Measurements from ENCODE around the gene ZNRF3.
A peak's percentile ranks its signal among the peaks of the same experiment; 100 is the strongest.
"Not testable (repeated sequence)": the region's sequence is repeated elsewhere in the genome, so short reads cannot be mapped to it uniquely, and the experiment has no call there.

ZNRF3 gene

GRCh38 chr22:29003975-29004646 is 120.7 kb downstream of the ZNRF3 start:
- no peak overlapping the region for H3K9ac ChIP-seq (ENCODE audit: low read length)
- no peaks in the 10 kb centered on the region for H3K27me3 ChIP-seq (ENCODE audit: control insufficient read depth, insufficient read depth, low read length)
- no peaks in the 10 kb centered on the region for H3K36me3 ChIP-seq (ENCODE audit: control insufficient read depth, insufficient read depth, low read length)
- H3K27ac ChIP-seq (ENCODE audit: low read depth, low read length) = no peak overlapping the region
- no peak overlapping the region for H3K4me3 ChIP-seq (ENCODE audit: low read length)
- no peaks in the 10 kb centered on the region for H3K4me1 ChIP-seq (ENCODE audit: control insufficient read depth, insufficient read depth, low read length)

DNA sequence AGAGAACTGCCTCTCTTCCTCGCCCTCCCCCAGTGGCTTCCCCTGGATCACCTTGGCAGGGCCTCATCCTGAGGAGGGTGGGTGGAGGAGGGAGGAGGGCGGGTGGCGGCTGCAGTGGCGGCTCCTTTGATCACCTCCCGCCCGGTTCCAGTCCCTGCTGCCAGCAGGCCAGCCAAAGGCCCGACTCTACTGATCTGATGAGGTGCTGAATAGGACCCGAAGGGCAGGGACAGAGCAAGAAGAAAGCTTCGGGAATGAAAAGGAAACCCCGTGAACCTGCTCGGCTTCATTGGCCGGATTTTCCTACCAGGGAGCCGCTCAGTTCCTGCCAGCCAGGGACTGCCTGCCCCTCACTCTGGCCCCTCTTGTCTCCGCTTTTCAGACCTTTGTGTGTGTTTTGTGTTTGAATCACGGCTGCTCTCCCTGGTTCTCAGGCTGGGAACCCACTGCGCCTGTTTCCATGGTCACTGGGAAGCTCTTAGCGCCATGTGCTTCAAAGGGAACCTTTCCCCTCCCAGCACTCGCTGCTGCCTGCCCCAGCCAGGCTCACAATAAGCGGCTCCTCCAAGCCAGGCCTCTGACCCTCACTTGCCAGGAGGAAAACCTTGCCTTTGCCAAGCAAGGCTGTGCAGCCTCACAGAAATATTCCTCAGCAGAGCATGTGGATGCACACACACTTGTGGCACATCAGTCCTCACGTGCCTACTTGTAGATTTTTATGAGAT is 121.4 kb downstream of the ZNRF3 start:
- H3K27me3 ChIP-seq (ENCODE audit: control insufficient read depth, insufficient read depth, low read length) = no peaks in the 10 kb centered on the region
- H3K4me1 ChIP-seq (ENCODE audit: control insufficient read depth, insufficient read depth, low read length) = no peaks in the 10 kb centered on the region
- H3K9ac ChIP-seq (ENCODE audit: low read length) = no peak overlapping the region
- no peak overlapping the region for H3K27ac ChIP-seq (ENCODE audit: low read depth, low read length)
- H3K36me3 ChIP-seq (ENCODE audit: control insufficient read depth, insufficient read depth, low read length) = no peaks in the 10 kb centered on the region
- H3K4me3 ChIP-seq (ENCODE audit: low read length) = peak overlapping the region; percentile 5

DNA sequence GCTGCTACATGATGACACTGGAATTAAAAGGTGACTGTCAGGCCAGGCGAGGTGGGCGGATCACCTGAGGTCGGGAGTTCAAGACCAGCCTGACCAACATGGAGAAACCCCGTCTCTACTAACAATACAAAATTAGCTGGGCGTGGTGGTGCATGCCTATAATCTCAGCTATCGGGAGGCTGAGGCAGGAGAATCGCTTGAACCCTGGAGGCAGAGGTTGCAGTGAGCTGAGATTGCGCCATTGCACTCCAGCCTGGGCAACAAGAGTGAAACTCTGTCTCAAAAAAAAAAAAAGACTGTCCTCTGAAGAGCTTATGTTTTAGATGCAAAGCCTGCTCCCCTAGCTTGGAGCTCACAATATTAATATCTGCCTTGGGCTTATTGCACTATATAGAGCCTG is 122.4 kb downstream of the ZNRF3 start:
- H3K4me3 ChIP-seq (ENCODE audit: low read length); H3K27ac ChIP-seq (ENCODE audit: low read depth, low read length); H3K9ac ChIP-seq (ENCODE audit: low read length); H3K36me3 ChIP-seq (ENCODE audit: control insufficient read depth, insufficient read depth, low read length); H3K4me1 ChIP-seq (ENCODE audit: control insufficient read depth, insufficient read depth, low read length); H3K27me3 ChIP-seq (ENCODE audit: control insufficient read depth, insufficient read depth, low read length): not testable (repeated sequence)

DNA sequence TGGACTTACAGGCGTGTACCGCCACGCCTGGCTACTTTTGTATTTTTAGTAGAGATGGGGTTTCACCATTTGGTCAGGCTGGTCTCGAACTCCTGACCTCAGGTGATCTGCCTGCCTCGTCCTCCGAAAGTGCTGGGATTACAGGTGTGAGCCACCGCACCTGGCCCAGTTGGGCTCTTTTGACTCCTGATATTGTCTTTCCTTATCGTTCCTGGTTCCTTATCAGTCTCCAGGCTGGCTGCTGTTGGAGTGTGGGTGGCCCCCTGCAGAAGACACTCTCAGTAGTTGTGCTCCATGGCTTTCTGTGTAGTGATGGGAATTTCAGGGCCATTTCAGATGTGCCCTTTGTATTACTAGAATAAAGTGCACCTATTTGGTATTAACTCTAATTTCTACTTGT is 123.0 kb downstream of the ZNRF3 start:
- Histone ChIP-seq H3K4me1 (ENCODE audit: control insufficient read depth, insufficient read depth, low read length) (no peaks in the 10 kb centered on the region), H3K4me3 (ENCODE audit: low read length) (no peak overlapping the region), H3K27ac (ENCODE audit: low read depth, low read length) (no peak overlapping the region), H3K36me3 (ENCODE audit: control insufficient read depth, insufficient read depth, low read length) (no peaks in the 10 kb centered on the region), H3K27me3 (ENCODE audit: control insufficient read depth, insufficient read depth, low read length) (no peaks in the 10 kb centered on the region), H3K9ac (ENCODE audit: low read length) (no peak overlapping the region)

GRCh38 chr22:29009148-29009547 is 125.8 kb downstream of the ZNRF3 start:
- no peaks in the 10 kb centered on the region for H3K4me1 ChIP-seq (ENCODE audit: control insufficient read depth, insufficient read depth, low read length)

GRCh38 chr22:29011240-29012100 is 128.1 kb downstream of the ZNRF3 start:
- Histone ChIP-seq H3K9ac (ENCODE audit: low read length) (no peak overlapping the region), H3K27ac (ENCODE audit: low read depth, low read length) (no peak overlapping the region), H3K4me1 (ENCODE audit: control insufficient read depth, insufficient read depth, low read length) (no peaks in the 10 kb centered on the region), H3K36me3 (ENCODE audit: control insufficient read depth, insufficient read depth, low read length) (no peaks in the 10 kb centered on the region), H3K4me3 (ENCODE audit: low read length) (no peak overlapping the region), H3K27me3 (ENCODE audit: control insufficient read depth, insufficient read depth, low read length) (no peaks in the 10 kb centered on the region)

More at GRCh38 chr22:29009148-29009547, 125.8 kb downstream of the ZNRF3 start:
- H3K27ac ChIP-seq (ENCODE audit: low read depth, low read length) = no peak overlapping the region
- no peak overlapping the region for H3K9ac ChIP-seq (ENCODE audit: low read length)
- H3K36me3 ChIP-seq (ENCODE audit: control insufficient read depth, insufficient read depth, low read length) = no peaks in the 10 kb centered on the region
- no peak overlapping the region for H3K4me3 ChIP-seq (ENCODE audit: low read length)
- no peaks in the 10 kb centered on the region for H3K27me3 ChIP-seq (ENCODE audit: control insufficient read depth, insufficient read depth, low read length)

DNA sequence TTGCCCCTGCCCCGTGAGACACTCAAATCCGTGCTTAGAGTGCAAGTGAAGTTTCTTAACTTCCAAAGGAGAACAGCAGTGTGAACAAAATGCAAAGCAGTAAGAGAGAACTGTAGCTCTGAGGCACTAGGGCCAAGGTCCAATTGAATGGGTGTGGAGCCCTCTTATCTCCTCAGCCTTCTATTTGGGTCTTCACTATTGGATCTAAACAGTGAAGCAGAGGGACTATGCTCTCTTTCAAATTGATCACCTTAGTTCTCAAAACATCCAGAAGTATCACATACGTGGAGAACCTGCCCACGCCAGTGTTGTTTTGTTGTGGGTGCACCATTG is 128.7 kb downstream of the ZNRF3 start:
- no peaks in the 10 kb centered on the region for H3K4me1 ChIP-seq (ENCODE audit: control insufficient read depth, insufficient read depth, low read length)
- no peak overlapping the region for H3K9ac ChIP-seq (ENCODE audit: low read length)
- no peak overlapping the region for H3K4me3 ChIP-seq (ENCODE audit: low read length)
- H3K36me3 ChIP-seq (ENCODE audit: control insufficient read depth, insufficient read depth, low read length) = no peaks in the 10 kb centered on the region
- H3K27ac ChIP-seq (ENCODE audit: low read depth, low read length) = no peak overlapping the region
- H3K27me3 ChIP-seq (ENCODE audit: control insufficient read depth, insufficient read depth, low read length) = no peaks in the 10 kb centered on the region

DNA sequence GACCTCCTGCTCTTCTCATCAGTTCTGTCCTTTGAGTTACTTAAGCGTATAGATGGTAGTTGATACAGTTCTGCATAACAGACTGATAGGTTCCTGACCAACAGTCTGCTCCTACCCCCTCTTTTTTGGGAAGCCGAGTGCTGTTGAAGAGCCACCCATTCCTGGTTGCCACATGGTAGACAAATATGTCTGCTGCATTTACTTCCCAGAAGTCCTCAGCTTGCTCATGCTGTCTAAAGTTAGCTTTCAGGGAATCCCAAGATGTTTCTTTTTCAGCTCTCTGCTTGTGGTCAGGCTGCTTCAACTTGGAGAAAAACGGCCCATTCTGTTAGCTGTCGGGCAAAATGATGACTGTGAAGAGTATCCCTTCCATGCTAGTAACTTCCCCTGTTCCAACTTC is 129.6 kb downstream of the ZNRF3 start:
- Histone ChIP-seq H3K27ac (ENCODE audit: low read depth, low read length) (no peak overlapping the region), H3K9ac (ENCODE audit: low read length) (no peak overlapping the region), H3K4me3 (ENCODE audit: low read length) (no peak overlapping the region), H3K27me3 (ENCODE audit: control insufficient read depth, insufficient read depth, low read length) (no peaks in the 10 kb centered on the region), H3K4me1 (ENCODE audit: control insufficient read depth, insufficient read depth, low read length) (no peaks in the 10 kb centered on the region), H3K36me3 (ENCODE audit: control insufficient read depth, insufficient read depth, low read length) (no peaks in the 10 kb centered on the region)

DNA sequence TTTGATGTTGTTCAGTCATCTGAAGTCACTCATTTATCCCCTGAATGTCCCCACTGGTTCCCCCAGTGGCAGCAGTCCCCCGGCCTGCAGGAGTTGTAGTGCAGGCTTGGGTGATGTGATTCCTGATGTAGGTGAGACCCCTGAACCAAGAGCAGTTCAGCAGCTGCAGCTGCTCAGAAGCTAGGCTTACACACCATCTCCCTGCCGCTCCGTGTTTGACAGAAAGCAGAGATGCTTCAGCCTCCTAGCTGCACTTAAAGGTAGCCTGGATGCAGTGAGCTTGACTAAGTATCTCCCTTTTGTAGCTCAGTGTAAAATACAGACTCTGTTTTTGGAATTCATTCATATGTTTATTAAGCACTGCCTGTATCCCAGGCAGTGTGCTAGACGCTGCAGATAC is 130.9 kb downstream of the ZNRF3 start:
- Histone ChIP-seq H3K27ac (ENCODE audit: low read depth, low read length) (no peak overlapping the region), H3K27me3 (ENCODE audit: control insufficient read depth, insufficient read depth, low read length) (no peaks in the 10 kb centered on the region), H3K4me3 (ENCODE audit: low read length) (no peak overlapping the region), H3K9ac (ENCODE audit: low read length) (no peak overlapping the region), H3K36me3 (ENCODE audit: control insufficient read depth, insufficient read depth, low read length) (no peaks in the 10 kb centered on the region), H3K4me1 (ENCODE audit: control insufficient read depth, insufficient read depth, low read length) (no peaks in the 10 kb centered on the region)

DNA sequence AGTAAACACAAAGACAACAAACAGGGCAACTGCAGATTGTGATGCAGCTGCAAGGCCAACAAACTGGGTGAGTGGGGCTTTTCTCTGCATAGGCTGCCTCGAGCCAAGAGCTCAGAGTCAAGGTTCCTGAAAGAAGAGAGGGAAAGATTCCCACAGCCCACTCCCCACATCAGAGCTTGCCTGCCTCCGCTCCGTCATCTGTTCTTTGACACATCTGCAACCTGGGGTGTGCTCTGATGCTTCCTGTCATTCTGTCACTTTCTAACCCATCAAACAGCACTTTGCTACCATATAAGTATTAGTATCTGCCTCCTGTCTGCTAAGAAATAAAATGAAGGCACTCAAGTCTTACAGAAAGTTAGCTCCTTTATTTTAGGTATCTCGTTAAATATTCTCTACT is 131.4 kb downstream of the ZNRF3 start:
- Histone ChIP-seq H3K4me1 (ENCODE audit: control insufficient read depth, insufficient read depth, low read length) (no peaks in the 10 kb centered on the region), H3K27ac (ENCODE audit: low read depth, low read length) (no peak overlapping the region), H3K9ac (ENCODE audit: low read length) (no peak overlapping the region), H3K4me3 (ENCODE audit: low read length) (no peak overlapping the region), H3K27me3 (ENCODE audit: control insufficient read depth, insufficient read depth, low read length) (no peaks in the 10 kb centered on the region), H3K36me3 (ENCODE audit: control insufficient read depth, insufficient read depth, low read length) (no peaks in the 10 kb centered on the region)

DNA sequence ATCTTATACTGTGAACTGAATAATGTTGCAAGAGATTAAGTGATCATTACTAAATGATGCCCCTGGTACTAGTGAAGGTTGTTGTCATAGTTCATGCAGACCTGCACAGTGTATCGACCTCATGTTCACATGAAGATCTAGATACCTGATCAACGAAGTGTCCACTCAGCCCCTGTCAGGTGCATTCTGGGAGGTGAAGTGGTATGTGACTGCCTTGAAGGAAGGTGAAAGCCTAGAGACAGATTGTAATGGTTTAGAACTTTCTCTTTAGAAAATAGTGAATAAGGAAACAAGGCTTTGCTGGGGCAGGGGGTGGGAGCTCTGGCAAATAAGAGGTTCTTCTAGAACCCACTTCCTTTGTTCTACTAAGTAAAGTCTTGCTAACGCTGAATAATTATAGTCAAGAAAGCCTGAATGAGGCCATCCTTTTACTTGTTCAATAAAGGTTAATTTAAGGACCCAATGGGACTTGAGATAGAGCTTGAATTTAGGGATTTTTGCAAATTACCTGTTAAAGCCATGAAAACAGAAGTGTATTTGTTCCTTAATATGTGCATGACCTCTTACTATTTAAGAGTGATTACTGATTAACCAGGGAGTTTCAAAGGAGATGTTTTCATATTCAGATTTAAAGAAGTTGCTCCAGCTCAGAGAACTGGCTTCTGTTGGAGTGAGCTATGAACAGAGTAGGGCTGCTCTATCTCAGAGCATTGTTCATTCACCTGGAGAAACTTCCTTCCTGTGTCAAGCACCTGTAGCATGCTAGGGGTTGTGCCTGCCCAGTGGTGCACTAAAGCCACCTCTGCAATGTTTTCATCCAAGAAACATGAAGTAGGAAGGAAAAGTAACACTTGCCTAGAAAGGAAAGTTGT is 132.9 kb downstream of the ZNRF3 start:
- Histone ChIP-seq H3K4me3 (ENCODE audit: low read length) (no peak overlapping the region), H3K27me3 (ENCODE audit: control insufficient read depth, insufficient read depth, low read length) (no peaks in the 10 kb centered on the region), H3K4me1 (ENCODE audit: control insufficient read depth, insufficient read depth, low read length) (no peaks in the 10 kb centered on the region), H3K27ac (ENCODE audit: low read depth, low read length) (no peak overlapping the region), H3K9ac (ENCODE audit: low read length) (no peak overlapping the region), H3K36me3 (ENCODE audit: control insufficient read depth, insufficient read depth, low read length) (no peaks in the 10 kb centered on the region)
